ENCODE results near the gene CST3.
"Not testable (repeated sequence)": the region's sequence is repeated elsewhere in the genome, so short reads cannot be mapped to it uniquely, and the experiment has no call there.

The CST3 gene

GRCh38 chr20:23640671-23641667 lies 3.2 kb upstream of the CST3 start:
- no peak for DNase-seq

- DNase-seq, result no peak
Measured at GRCh38 chr20:23640018-23640601, 2.4 kb upstream of the CST3 start.

- DNase-seq, result no peak
Measured at GRCh38 chr20:23639490-23639958, 1.8 kb upstream of the CST3 start.

- DNase-seq, result no peak
Measured at GRCh38 chr20:23638309-23638708, 554 bp upstream of the CST3 start.

- no peak for DNase-seq
Measured at GRCh38 chr20:23636908-23637281, 860 bp downstream of the CST3 start.

- no peak for DNase-seq
Measured at GRCh38 chr20:23636182-23636907, 1.4 kb downstream of the CST3 start.

GRCh38 chr20:23635768-23636090 lies 2.0 kb downstream of the CST3 start:
- DNase-seq, result not testable (repeated sequence)

GRCh38 chr20:23634985-23635767 lies 2.6 kb downstream of the CST3 start:
- DNase-seq, result no peak

- no peak for DNase-seq
Measured at GRCh38 chr20:23634044-23634801, 3.5 kb downstream of the CST3 start.

- DNase-seq, result no peak
Measured at GRCh38 chr20:23632711-23633573, 4.8 kb downstream of the CST3 start.

GRCh38 chr20:23631981-23632710 lies 5.6 kb downstream of the CST3 start:
- no peak for DNase-seq

GRCh38 chr20:23631226-23631822 lies 6.4 kb downstream of the CST3 start:
- no peak for DNase-seq

- DNase-seq, result no peak
Measured at GRCh38 chr20:23630392-23630849, 7.3 kb downstream of the CST3 start.

- no peak for DNase-seq
Measured at GRCh38 chr20:23629542-23630391, 8.0 kb downstream of the CST3 start.

- DNase-seq, result no peak
Measured at GRCh38 chr20:23629017-23629541, 8.7 kb downstream of the CST3 start.

GRCh38 chr20:23628402-23629016 lies 9.2 kb downstream of the CST3 start:
- no peak for DNase-seq

- no peak for DNase-seq
Measured at GRCh38 chr20:23627501-23627900, 10.3 kb downstream of the CST3 start.

GRCh38 chr20:23626040-23626620 lies 11.6 kb downstream of the CST3 start:
- no peak for DNase-seq
